ENCODE data around the gene OBP2A. TPM values are rescaled to one million over a fixed set of nuclear protein-coding genes. Genes with fewer than 3 reads are reported as not detected.

Gene OBP2A
- total RNA-seq, 1 donor from 2014 or later, result not detected

- no peak for ATAC-seq
- Histone ChIP-seq H3K4me3 (no peak overlapping the region), H3K4me1 (no peaks in the 10 kb centered on the region), H3K27me3 (ENCODE audit: low read depth) (peaks cover 11% of the 10 kb centered on the region), H3K9me3 (no peaks in the 10 kb centered on the region), H3K36me3 (no peaks in the 10 kb centered on the region), H3K27ac (no peak overlapping the region)
- intact Hi-C loops (cut with DNase I), result no loop called here
- no peak for DNase-seq
- TF ChIP-seq CTCF (IDR thresholded peaks at IDR 0.05), result no peak
These were observed 46.7 kb downstream of the OBP2A start for GRCh38 chr9:135592625-135593024.

- intact Hi-C loops (cut with DNase I), result no loop called here
- no peak for ATAC-seq
These were observed 50.3 kb downstream of the OBP2A start for GRCh38 chr9:135596211-135596610.

More at GRCh38 chr9:135596211-135596610, 50.3 kb downstream of the OBP2A start:
- Histone ChIP-seq H3K4me3 (no peak overlapping the region), H3K9me3 (no peaks in the 10 kb centered on the region), H3K27ac (no peak overlapping the region), H3K4me1 (no peaks in the 10 kb centered on the region), H3K36me3 (no peaks in the 10 kb centered on the region), H3K27me3 (ENCODE audit: low read depth) (peaks cover 16% of the 10 kb centered on the region)
- no peak for DNase-seq
- TF ChIP-seq CTCF (IDR thresholded peaks at IDR 0.05), result no peak

Other genes starting within 250 kb of the OBP2A start
- 22.8 TPM for gene PPP1R26, start 66.3 kb upstream of the OBP2A start, total RNA-seq
- gene MRPS2, start 45.4 kb upstream of the OBP2A start, total RNA-seq, result 21.9 TPM
- gene LCN1, start 24.7 kb upstream of the OBP2A start, total RNA-seq, result not detected
- gene PAEP, start 15.6 kb downstream of the OBP2A start, total RNA-seq, result not detected
- gene GLT6D1, start 93.4 kb downstream of the OBP2A start, total RNA-seq, result not detected
- gene LCN9, start 117.2 kb downstream of the OBP2A start, total RNA-seq, result not detected
- not detected for gene SOHLH1, start 153.4 kb downstream of the OBP2A start, total RNA-seq
- 0.35 TPM for gene KCNT1, start 156.1 kb downstream of the OBP2A start, total RNA-seq